ENCODE results near the gene IL12RB2.
A peak's percentile ranks its signal among the peaks of the same experiment; 100 is the strongest.
"Not testable (repeated sequence)": the region's sequence is repeated elsewhere in the genome, so short reads cannot be mapped to it uniquely, and the experiment has no call there.

Gene IL12RB2

DNA sequence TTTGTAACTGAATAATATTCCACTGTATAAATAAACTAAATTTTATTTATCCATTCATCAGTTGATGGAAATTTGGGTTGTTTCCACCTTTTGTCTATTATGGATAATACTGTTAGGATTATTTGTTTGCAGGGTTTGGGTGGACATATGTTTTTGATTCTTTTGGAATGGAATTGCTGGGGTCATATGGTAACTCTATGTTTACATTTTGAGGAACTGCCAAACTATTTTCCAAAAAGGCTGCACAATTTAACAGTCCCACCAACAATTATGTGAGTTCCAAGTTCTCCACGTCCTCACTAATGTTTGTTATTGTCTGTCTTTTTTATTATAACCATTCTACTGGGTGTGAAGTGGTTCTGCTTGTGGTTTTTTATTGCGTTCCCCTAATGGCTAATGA lies 126.8 kb downstream of the IL12RB2 start:
- H3K36me3 Mint-ChIP-seq (ENCODE audit: low read depth) = peaks cover 8% of the 10 kb centered on the region
- H3K27me3 Mint-ChIP-seq = no peaks in the 10 kb centered on the region
- H3K4me1 Mint-ChIP-seq (ENCODE audit: low read depth) = peaks cover 42% of the 10 kb centered on the region
- H3K9me3 Mint-ChIP-seq = no peaks in the 10 kb centered on the region
- no peak overlapping the region for H3K4me3 Mint-ChIP-seq
- H3K27ac Mint-ChIP-seq = no peak overlapping the region

DNA sequence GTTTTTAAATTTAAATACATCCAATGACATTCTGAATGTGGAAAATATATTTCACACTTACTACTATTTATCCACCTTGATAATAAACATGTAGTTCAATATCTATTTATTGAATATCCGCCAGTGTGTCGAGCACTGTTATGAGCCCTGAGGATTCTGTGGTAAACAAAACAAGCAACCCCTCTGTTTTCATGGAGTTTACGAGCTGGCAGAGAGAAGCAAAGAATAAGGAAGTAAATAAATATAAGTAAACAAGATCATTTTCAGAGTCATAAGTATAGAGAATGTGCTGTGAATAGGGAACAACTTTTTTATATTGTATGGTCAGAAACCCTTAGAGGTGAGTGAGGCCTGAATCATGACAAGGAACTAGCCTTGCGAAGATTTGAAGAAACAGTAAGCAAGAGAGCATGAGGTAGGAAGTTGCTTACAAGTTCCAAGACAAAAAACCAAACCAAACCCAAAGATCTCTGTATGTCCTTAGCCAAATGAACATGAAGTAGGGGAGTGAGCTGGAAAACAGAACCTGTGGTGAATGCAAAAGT lies 128.9 kb downstream of the IL12RB2 start:
- Mint-ChIP-seq H3K4me3 (no peak overlapping the region), H3K4me1 (ENCODE audit: low read depth) (peaks cover 49% of the 10 kb centered on the region), H3K27me3 (no peaks in the 10 kb centered on the region), H3K36me3 (ENCODE audit: low read depth) (no peaks in the 10 kb centered on the region), H3K9me3 (no peaks in the 10 kb centered on the region), H3K27ac (no peak overlapping the region)

DNA sequence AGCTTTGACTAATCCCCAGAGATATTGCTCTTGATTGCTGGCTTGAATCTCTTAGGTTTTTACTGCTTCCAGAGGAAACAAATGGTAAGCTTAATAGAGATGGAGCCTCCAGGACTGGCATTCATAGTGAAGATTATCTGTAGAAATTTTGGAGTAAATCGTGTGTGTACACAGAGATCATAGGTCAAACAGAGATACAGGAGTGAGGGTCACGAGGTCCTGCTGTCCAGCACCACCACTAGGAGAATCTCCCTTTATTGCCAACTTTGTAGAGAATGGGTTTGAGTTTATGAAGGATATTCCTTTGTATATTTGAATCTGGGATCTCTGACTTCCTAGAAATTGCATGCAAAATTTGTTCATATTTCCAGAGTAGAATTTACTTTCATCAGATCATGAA lies 130.3 kb downstream of the IL12RB2 start:
- peaks cover 47% of the 10 kb centered on the region for H3K4me1 Mint-ChIP-seq (ENCODE audit: low read depth)
- H3K4me3 Mint-ChIP-seq = no peak overlapping the region
- no peaks in the 10 kb centered on the region for H3K27me3 Mint-ChIP-seq
- no peak overlapping the region for H3K27ac Mint-ChIP-seq
- H3K9me3 Mint-ChIP-seq = no peaks in the 10 kb centered on the region
- H3K36me3 Mint-ChIP-seq (ENCODE audit: low read depth) = no peaks in the 10 kb centered on the region

DNA sequence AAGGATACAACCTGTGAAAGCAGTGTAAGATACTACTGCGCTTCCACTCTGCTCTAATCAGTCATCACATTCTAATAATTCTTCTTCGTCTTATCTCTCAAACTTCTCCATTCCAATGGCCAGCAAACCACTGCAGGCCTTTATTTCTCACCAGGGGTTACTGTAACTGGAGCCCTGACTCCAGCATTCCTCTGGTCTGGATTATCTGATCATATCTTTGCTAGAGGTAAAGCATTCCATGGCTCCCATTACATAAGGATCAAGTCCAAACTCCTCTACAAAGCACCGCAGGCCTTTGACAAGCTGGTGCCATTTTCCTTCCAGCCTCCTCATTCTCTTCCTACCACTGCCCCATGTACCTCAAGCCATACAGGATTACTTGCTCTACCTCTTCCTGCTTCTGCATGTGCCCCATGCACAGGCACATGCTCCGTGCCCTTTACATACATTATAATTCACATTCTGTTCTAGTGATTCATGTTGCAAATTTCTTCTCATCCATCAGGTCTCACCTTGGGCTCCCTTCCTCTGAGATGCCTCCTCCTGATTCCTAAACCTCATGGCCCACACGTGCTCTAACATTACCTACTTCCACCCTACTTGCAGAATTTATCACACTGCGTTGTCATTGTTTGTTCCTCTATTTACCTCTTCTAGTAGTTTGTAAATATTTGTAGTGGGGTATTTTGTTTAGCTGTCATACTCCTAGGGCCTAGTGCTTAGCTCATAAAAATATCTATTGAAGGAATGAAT lies 131.8 kb downstream of the IL12RB2 start:
- Mint-ChIP-seq H3K4me1 (ENCODE audit: low read depth) (peaks cover 32% of the 10 kb centered on the region), H3K27me3 (no peaks in the 10 kb centered on the region), H3K4me3 (no peak overlapping the region), H3K36me3 (ENCODE audit: low read depth) (no peaks in the 10 kb centered on the region), H3K9me3 (no peaks in the 10 kb centered on the region), H3K27ac (no peak overlapping the region)

DNA sequence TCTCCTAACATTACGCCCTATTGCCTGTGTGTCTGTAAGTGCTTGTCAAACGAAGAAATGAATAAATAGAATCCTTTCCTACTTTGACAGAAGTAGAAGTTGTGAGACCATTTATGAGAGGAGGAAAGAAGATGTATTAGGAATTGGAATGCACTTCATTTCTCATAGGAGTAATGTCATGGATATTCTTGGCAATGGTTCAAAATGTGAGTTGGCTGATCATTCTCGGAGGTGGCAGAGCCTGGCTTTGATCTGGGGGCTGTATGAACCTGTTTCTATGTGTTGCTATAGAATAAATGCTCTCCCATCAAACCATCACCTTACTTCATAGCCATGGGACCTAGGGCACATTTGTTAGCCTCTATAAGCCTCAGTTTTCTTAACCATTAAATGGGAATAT lies 132.7 kb downstream of the IL12RB2 start:
- Mint-ChIP-seq H3K27me3 (no peaks in the 10 kb centered on the region), H3K36me3 (ENCODE audit: low read depth) (no peaks in the 10 kb centered on the region), H3K27ac (peak overlapping the region; percentile 90), H3K9me3 (no peaks in the 10 kb centered on the region), H3K4me3 (no peak overlapping the region), H3K4me1 (ENCODE audit: low read depth) (peaks cover 26% of the 10 kb centered on the region)

DNA sequence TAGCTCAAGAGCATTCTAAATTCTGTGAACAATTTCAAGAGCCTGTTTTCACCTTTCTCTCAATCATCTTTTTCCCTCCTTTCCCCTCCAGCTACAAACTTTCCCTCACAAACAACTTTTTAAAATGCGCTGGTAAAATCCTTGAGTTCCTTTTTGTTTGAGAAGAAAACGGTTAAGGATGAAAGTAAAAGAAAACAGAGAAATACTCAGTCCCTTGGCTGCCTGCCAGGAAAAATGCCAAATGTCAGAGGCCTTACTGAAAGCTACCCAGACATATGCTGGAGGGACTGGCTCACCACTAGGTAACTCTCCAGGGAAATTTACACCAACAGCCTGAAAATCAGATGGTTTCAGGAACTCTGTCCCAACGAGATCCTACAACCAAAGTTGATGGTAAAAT lies 133.5 kb downstream of the IL12RB2 start:
- H3K36me3 Mint-ChIP-seq (ENCODE audit: low read depth) = no peaks in the 10 kb centered on the region
- H3K27me3 Mint-ChIP-seq = no peaks in the 10 kb centered on the region
- H3K27ac Mint-ChIP-seq = peak overlapping the region; percentile 90
- peaks cover 26% of the 10 kb centered on the region for H3K4me1 Mint-ChIP-seq (ENCODE audit: low read depth)
- H3K4me3 Mint-ChIP-seq = peak overlapping the region; percentile 66
- H3K9me3 Mint-ChIP-seq = no peaks in the 10 kb centered on the region

DNA sequence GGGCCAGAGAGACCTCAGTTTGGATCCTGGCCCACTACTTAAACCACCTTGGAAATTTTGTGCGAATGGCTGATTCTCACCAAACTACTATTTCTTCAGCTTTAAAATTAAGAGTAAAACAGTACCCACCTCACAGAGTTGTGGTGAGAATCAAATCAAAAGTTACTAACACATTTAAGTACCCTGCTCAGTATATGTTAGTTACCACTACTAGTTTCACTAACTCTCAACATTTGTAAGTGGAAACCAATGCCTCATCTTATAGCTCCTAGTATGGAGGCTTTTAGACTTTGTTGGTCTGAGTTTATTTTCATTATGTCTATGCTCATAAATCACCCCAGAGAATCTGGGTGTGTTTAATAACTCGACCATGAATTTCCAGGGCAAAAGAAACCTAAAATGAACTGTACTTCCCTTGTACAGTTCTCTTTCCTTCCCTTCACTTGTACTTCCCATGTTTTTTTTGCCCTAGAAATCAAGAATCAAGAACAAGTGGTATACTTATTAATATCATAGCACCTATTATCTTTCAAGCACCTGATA lies 134.1 kb downstream of the IL12RB2 start:
- Mint-ChIP-seq H3K27ac (peak overlapping the region; percentile 90), H3K4me1 (ENCODE audit: low read depth) (peaks cover 26% of the 10 kb centered on the region), H3K4me3 (no peak overlapping the region), H3K36me3 (ENCODE audit: low read depth) (no peaks in the 10 kb centered on the region), H3K9me3 (no peaks in the 10 kb centered on the region), H3K27me3 (no peaks in the 10 kb centered on the region)

DNA sequence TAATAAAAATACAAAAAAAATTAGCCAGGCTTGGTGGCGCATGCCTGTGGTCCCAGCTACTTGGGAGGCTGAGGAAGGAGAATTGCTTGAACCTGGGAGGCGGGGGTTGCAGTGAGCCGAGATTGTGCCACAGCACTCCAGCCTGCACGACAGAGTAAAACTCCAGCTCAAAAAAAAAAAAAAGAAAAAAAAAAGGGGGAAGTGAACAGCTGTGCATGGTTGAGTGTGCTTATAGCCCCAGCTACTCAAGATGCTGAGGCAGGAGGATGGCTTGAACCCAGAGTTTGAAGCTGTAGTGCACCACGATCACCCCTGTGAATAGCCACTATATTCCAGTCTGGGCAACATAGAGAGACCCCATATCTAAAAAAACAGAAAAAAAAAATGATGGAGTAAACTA lies 138.3 kb downstream of the IL12RB2 start:
- not testable (repeated sequence) for H3K9me3 Mint-ChIP-seq; H3K36me3 Mint-ChIP-seq (ENCODE audit: low read depth); H3K4me3 Mint-ChIP-seq; H3K27ac Mint-ChIP-seq; H3K27me3 Mint-ChIP-seq
- H3K4me1 Mint-ChIP-seq (ENCODE audit: low read depth) = peaks cover 18% of the 10 kb centered on the region
